ENCODE data around the gene CMPK1.
"Not testable (repeated sequence)": the region's sequence is repeated elsewhere in the genome, so short reads cannot be mapped to it uniquely, and the experiment has no call there.

CMPK1 gene

GRCh38 chr1:47338249-47339077, 4.9 kb downstream of the CMPK1 start:
- no peak for DNase-seq

GRCh38 chr1:47340227-47340626, 6.6 kb downstream of the CMPK1 start:
- DNase-seq = no peak

- DNase-seq = not testable (repeated sequence)
Measured at GRCh38 chr1:47346979-47347378, 13.4 kb downstream of the CMPK1 start.

GRCh38 chr1:47347735-47348134, 14.1 kb downstream of the CMPK1 start:
- no peak for DNase-seq

- DNase-seq = no peak
Measured at GRCh38 chr1:47348246-47348645, 14.7 kb downstream of the CMPK1 start.

GRCh38 chr1:47351305-47351704, 17.7 kb downstream of the CMPK1 start:
- no peak for DNase-seq

DNA sequence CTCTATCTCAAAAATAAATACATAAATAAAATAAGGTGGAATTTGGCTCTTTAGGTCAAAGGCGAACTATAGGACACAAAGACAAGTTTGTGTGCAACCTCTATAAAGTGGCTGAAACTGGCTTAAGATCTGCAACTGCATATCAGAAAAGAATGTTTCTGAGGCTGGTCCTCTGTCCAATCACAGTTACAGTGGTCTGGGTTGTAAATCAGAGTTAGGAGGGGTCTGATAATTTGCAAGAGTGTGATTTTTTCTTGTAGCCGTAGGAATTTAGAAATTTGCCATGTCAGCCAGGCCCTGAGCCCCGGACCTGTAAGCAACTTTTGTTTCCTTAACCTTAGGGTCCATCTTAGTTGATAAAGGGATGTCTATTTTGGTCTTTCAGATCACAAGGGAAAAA, 27.8 kb downstream of the CMPK1 start:
- DNase-seq = no peak

DNA sequence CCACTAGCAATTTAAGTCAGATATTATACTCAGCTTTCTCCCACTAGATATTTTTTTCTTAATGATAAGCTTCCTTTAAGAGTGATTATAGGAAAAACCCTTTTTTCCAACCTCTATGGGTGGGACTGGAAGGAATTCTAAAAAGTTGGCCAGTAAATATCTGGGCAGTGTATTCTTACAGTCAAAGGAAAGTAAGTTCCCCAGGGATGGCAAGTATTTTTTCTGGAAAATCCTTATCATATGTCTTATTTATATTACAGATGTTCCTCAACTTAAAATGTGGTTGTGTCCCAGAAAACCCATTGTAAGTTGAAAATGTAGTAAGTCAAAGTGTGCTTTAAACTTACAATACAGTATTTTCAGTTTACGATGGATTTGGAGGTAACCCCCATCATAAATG, 29.2 kb downstream of the CMPK1 start:
- DNase-seq = no peak

DNA sequence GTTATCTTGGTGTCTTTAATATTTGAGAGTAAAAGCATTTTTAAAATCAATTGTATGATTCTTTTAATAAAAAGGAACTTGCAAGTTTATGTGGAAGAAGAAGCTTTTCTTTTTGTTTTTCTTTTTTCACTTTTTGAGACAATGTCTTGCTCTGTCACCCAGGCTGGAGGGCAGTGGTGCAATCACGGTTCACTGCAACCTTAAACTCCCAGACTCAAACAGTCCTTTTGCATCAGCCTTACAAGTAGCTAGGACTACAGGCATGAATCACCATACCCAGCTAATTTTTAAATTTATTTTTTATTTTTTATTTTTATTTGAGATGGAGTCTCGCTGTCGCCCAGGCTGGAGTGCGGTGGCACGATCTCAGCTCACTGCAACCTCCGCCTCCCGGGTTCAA, 34.1 kb downstream of the CMPK1 start:
- DNase-seq = no peak

DNA sequence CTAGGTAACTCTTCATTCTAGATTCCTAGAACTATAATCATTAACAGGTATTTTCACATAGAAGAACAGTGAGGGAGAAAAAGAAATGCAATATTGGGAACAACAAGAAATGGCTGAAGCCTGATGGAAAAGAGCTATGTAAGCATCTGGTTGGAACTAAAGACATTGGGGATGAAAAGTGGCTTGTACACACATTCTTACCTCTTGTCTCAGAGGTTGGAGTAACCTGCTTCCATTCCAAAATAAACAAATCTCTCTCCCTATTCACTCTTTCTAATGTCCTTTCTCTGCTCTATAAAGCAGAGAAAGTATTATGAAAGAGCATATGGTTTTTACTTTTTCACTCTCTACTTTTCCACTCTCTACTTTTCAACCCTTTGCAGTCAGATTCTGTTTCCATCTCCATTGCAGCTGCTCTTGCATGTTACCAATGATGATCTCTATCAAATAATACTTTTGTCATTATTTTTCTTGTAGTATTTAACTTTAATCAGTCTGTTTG, 37.5 kb downstream of the CMPK1 start:
- DNase-seq = no peak

- DNase-seq = no peak
Measured at GRCh38 chr1:47374501-47374900, 40.9 kb downstream of the CMPK1 start.

- DNase-seq = no peak
Measured at GRCh38 chr1:47378147-47378546, 44.6 kb downstream of the CMPK1 start.

DNA sequence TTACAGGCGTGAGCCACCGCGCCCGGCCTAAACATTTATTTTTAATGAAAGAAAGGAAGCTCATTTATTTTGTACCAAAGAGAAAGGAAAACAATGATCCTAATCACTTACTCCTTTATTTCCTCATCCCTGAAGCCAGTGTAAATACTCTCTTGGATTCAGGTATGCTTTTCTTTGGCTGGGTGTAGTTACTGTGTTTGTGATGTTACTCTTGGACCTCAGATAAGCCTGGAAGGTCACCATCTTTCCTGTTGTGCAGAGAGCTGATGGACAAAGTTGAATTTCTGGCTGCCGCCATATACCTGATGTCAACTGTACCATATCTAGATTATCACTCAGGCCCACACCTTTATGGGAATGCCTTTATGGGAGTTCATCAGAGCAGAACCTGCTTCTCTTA, 47.1 kb downstream of the CMPK1 start:
- DNase-seq = no peak

GRCh38 chr1:47382399-47382983, 48.9 kb downstream of the CMPK1 start:
- no peak for DNase-seq

DNA sequence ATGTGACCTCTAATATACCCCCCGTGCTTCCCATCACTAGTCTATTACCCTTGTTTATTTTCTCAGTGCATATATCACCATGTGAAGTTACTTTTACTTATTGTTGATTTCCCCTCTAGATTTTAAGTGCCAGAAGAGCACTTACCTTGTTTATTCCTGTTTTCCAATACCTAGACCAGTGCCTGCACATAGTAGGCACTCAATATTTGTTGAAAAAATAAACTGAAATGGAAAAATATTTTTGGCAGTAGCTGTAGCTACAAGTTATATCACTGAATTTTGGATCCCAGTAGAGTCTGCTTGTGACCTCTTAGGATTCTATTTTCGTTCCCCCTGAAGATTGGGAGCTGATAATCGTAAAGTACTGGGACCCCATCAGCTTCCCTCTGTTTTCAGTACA, 50.5 kb downstream of the CMPK1 start:
- no peak for DNase-seq

DNA sequence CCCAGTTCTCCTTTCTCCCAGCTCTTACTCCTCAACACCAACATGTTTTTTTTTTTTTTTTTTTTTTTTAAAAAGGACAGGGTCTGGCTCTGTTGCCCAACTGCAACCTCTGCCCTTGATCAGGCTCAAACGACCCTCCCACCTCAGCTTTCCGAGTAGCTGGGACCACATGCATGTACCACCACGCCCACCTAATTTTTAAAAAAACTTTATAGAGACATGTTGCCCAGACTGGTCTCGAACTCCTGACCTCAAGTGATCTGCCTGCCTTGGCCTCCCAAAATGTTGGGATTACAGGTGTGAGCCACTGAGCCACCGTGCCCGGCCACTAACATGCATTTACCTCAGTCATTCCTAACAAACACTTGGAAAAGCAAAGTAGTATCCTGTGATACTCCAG, 51.4 kb downstream of the CMPK1 start:
- no peak for DNase-seq

- DNase-seq = no peak
Measured at GRCh38 chr1:47386268-47386667, 52.7 kb downstream of the CMPK1 start.

GRCh38 chr1:47388030-47388890, 54.7 kb downstream of the CMPK1 start:
- DNase-seq = no peak

GRCh38 chr1:47388891-47389238, 55.3 kb downstream of the CMPK1 start:
- DNase-seq = peak; percentile 31

DNA sequence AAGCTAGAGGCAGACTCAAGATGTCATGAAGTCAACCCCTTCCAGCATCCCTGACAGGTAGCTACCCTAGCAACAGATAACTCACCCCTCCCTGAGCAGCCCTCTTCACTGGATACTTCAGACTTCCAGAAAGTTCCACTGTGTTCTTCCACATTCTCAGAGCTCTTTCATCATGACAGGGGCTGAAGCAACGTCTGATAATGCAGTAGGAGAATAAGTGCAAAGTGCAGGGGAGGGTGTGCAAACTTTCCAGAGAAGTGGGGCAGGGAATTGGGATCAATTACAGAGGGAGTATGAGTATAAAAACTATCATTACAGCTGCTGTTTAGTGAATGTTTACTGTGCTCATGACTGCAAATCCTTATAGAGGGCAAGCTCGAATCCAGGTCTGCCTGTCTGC, 56.1 kb downstream of the CMPK1 start:
- no peak for DNase-seq

- no peak for DNase-seq
Measured at GRCh38 chr1:47390843-47391242, 57.3 kb downstream of the CMPK1 start.

- DNase-seq = no peak
Measured at GRCh38 chr1:47393141-47393540, 59.6 kb downstream of the CMPK1 start.

DNA sequence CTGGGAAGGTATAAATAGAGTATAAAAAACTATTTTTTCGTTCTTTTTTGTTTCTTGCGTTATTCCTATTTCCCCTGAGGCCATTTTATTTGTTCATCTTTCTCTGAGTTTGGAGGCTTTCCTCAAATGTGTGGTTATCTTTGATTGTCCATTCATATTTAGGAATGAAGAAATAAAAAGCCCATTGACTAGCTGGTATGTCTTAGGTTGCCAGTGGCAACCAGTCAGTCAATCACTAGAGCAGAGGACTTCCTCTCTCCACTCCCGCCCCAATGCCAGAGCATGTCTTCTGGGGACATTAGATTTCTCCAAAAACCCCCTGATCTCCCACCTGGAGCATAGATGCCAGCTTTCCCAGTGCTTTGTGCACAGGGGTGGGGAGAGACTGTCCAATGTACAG, 61.8 kb downstream of the CMPK1 start:
- no peak for DNase-seq
